GM23338 (cell line): Measurements from ENCODE around the gene KIRREL3. TPM values are rescaled to one million over a fixed set of nuclear protein-coding genes. Genes with fewer than 3 reads are reported as not detected.

Source experiments
- ATAC-seq: fragments of 200-7000 bp; cut with Tn5 transposase; 3 replicates; pipeline ENCODE4 v1.9.1; 2020
- DNase-seq: peaks from one replicate; pipeline ENCODE4 v3.0.0-alpha.2; 2015; ENCODE audit warnings: low spot score
- H2AFZ ChIP-seq: fragments of 200-600 bp; sonication (generic); 2 replicates; pipeline ENCODE4 v1.8.0; 2016; ENCODE audit warnings: antibody characterized with exemption, mild to moderate bottlenecking, moderate library complexity
- H3F3A ChIP-seq: fragments of 200-600 bp; sonication (generic); replicated peaks from 2 replicates; pipeline ENCODE4 v1.8.0; 2017; ENCODE audit warnings: antibody characterized with exemption, mixed run types, low read depth
- H3K27ac ChIP-seq: fragments of 200-600 bp; sonication (generic); 2 replicates; pipeline ENCODE4 v1.6.1; 2016; ENCODE audit warnings: low read depth
- H3K27me3 ChIP-seq: fragments of 200-600 bp; sonication (generic); 2 replicates; pipeline ENCODE4 v1.8.0; 2016; ENCODE audit warnings: mild to moderate bottlenecking, mixed run types, moderate library complexity; ENCODE audit not compliant: insufficient read depth
- H3K36me3 ChIP-seq: fragments of 200-600 bp; sonication (generic); 2 replicates; pipeline ENCODE4 v1.8.0; 2016; ENCODE audit warnings: mild to moderate bottlenecking; ENCODE audit not compliant: insufficient read depth
- H3K4me1 ChIP-seq: fragments of 200-600 bp; sonication (generic); 2 replicates; pipeline ENCODE4 v1.8.0; 2016; ENCODE audit warnings: mild to moderate bottlenecking, moderate library complexity; ENCODE audit not compliant: insufficient read depth
- H3K4me2 ChIP-seq: fragments of 200-600 bp; sonication (generic); 2 replicates; pipeline ENCODE4 v1.7.1; 2017; ENCODE audit warnings: mixed run types
- H3K4me3 ChIP-seq: fragments of 200-600 bp; sonication (generic); 2 replicates; pipeline ENCODE4 v1.6.1; 2016; ENCODE audit warnings: mixed run types
- H3K79me2 ChIP-seq: fragments of 200-600 bp; sonication (generic); replicated peaks from 2 replicates; pipeline ENCODE4 v1.8.0; 2017; ENCODE audit warnings: mild to moderate bottlenecking; ENCODE audit not compliant: insufficient read depth
- H3K9me2 ChIP-seq: fragments of 200-600 bp; sonication (generic); 2 replicates; pipeline ENCODE4 v1.8.0; 2017; ENCODE audit not compliant: insufficient read depth
- H4K20me1 ChIP-seq: fragments of 200-600 bp; sonication (generic); replicated peaks from 2 replicates; pipeline ENCODE4 v1.8.0; 2017; ENCODE audit warnings: mild to moderate bottlenecking; ENCODE audit not compliant: insufficient read depth
- H3K27ac Mint-ChIP-seq: 2 replicates; pipeline ENCODE4 v1.8.0; 2020; ENCODE audit warnings: inconsistent platforms, mild to moderate bottlenecking, moderate library complexity, mixed read lengths
- H3K27me3 Mint-ChIP-seq: 3 replicates; pipeline ENCODE4 v1.8.0; 2022; ENCODE audit warnings: low read depth, mild to moderate bottlenecking, moderate library complexity, mixed read lengths, inconsistent platforms; ENCODE audit not compliant: insufficient read depth, poor library complexity
- H3K36me3 Mint-ChIP-seq: 3 replicates; pipeline ENCODE4 v1.8.0; 2021; ENCODE audit warnings: low read depth, mild to moderate bottlenecking, inconsistent platforms, moderate library complexity, mixed read lengths
- H3K4me1 Mint-ChIP-seq: 3 replicates; pipeline ENCODE4 v1.8.0; 2020; ENCODE audit warnings: mild to moderate bottlenecking, inconsistent platforms, mixed read lengths
- H3K4me3 Mint-ChIP-seq: 3 replicates; pipeline ENCODE4 v1.8.0; 2021; ENCODE audit warnings: moderate library complexity, mild to moderate bottlenecking, inconsistent platforms, mixed read lengths
- H3K9me3 Mint-ChIP-seq: 3 replicates; pipeline ENCODE4 v1.8.0; 2020; ENCODE audit warnings: moderate library complexity, mild to moderate bottlenecking, inconsistent platforms, mixed read lengths
- CREB1 ChIP-seq: fragments of 250-450 bp; sonication (Bioruptor Pico); IDR thresholded peaks from 2 replicates; pipeline ENCODE4 v1.5.0; 2020; ENCODE audit warnings: low read depth, mild to moderate bottlenecking, moderate library complexity
- CTCF ChIP-seq, 2 experiments: fragments of 200-600 bp in 1 of 2; sonication (generic) in 1 of 2; conservative IDR thresholded peaks; 2 replicates each; pipeline versions ENCODE4 v1.5.1 to v1.6.1; 2016 to 2017; ENCODE audit warnings: antibody characterized with exemption in 2 of 2, low read depth in 2 of 2, mild to moderate bottlenecking in 2 of 2, moderate library complexity in 1 of 2
- ETS1 ChIP-seq: IDR thresholded peaks from 2 replicates; pipeline ENCODE4 v1.6.1; 2016; ENCODE audit warnings: antibody characterized with exemption
- EZH2 ChIP-seq: fragments of 200-600 bp; sonication (generic); IDR thresholded peaks from one replicate; pipeline ENCODE4 v1.8.0; 2017; ENCODE audit warnings: antibody characterized with exemption, mild to moderate bottlenecking, low read depth; ENCODE audit not compliant: unreplicated experiment
- EZH2phosphoT487 ChIP-seq: fragments of 200-600 bp; sonication (generic); IDR thresholded peaks from one replicate; pipeline ENCODE4 v1.8.1; 2018; ENCODE audit warnings: antibody characterized with exemption; ENCODE audit not compliant: unreplicated experiment
- JUNB ChIP-seq: IDR thresholded peaks from one replicate; pipeline ENCODE4 v1.6.1; 2016; ENCODE audit warnings: antibody characterized with exemption; ENCODE audit not compliant: unreplicated experiment
- NANOG ChIP-seq: IDR thresholded peaks from 2 replicates; pipeline ENCODE4 v1.6.1; 2016; ENCODE audit warnings: antibody characterized with exemption, borderline replicate concordance
- POLR2AphosphoS5 ChIP-seq: IDR thresholded peaks from 2 replicates; pipeline ENCODE4 v1.6.1; 2016; ENCODE audit warnings: antibody characterized with exemption, low read depth
- REST ChIP-seq: IDR thresholded peaks from one replicate; pipeline ENCODE4 v1.6.1; 2018; ENCODE audit warnings: antibody characterized with exemption; ENCODE audit not compliant: unreplicated experiment
- STAT1 ChIP-seq: IDR thresholded peaks from one replicate; pipeline ENCODE4 v1.6.1; 2016; ENCODE audit warnings: antibody characterized with exemption; ENCODE audit not compliant: unreplicated experiment
- ZNF114 ChIP-seq: fragments of 250-450 bp; sonication (Bioruptor Pico); IDR thresholded peaks from 2 replicates; pipeline ENCODE4 v1.5.0; 2020; ENCODE audit warnings: mild to moderate bottlenecking, moderate library complexity
- ZNF331 ChIP-seq: fragments of 250-450 bp; sonication (Bioruptor Pico); IDR thresholded peaks from 2 replicates; pipeline ENCODE4 v1.5.0; 2020; ENCODE audit warnings: low read depth, mild to moderate bottlenecking, moderate library complexity
- ZNF462 ChIP-seq: fragments of 250-450 bp; sonication (Bioruptor Pico); IDR thresholded peaks from 2 replicates; pipeline ENCODE4 v1.5.0; 2020; ENCODE audit warnings: mild to moderate bottlenecking, moderate library complexity
- polyA plus RNA-seq: library from polyadenylated mRNA; unstranded; fragments of >200 nt; fragmentation: Nextera tagmentation; extraction: Ambion mirVana; gene quantifications from 2 replicates; pipeline ENCODE4 v1.2.1, GENCODE V29; 2016
- total RNA-seq: library from RNA; depleted of rRNA; stranded (reverse); fragments of >200 nt; shearing (Covaris generic); gene quantifications from 2 replicates; pipeline ENCODE4 v1.2.3, GENCODE V29; 2014

Gene KIRREL3
- total and polyA plus RNA-seq, 2 experiments from 2014 or later, result 0.13 to 1.5 TPM

GRCh38 chr11:126615845-126616244 is 384.7 kb downstream of the KIRREL3 start:
- H3F3A ChIP-seq, result no peaks in the 10 kb centered on the region
- no peak overlapping the region for H3K27ac ChIP-seq
- H3K9me2 ChIP-seq, result peaks cover 6% of the 10 kb centered on the region
- TF ChIP-seq STAT1, result no peak
- no peak for TF ChIP-seq ZNF331 (CRISPR knock-in tag)
- no peak for TF ChIP-seq JUNB
- TF ChIP-seq CREB1, result no peak
- TF ChIP-seq POLR2AphosphoS5, result no peak
- TF ChIP-seq ETS1, result no peak
- no peak for TF ChIP-seq ZNF462 (CRISPR knock-in tag)
- no peak for TF ChIP-seq REST
- TF ChIP-seq EZH2phosphoT487, result no peak
- no peak for TF ChIP-seq EZH2
- TF ChIP-seq CTCF (conservative IDR thresholded peaks at IDR 0.05; ENCODE audit: low read depth in 2 of 2), result no peak
- no peak for TF ChIP-seq ZNF114 (CRISPR knock-in tag)
- TF ChIP-seq NANOG, result no peak
- no peak overlapping the region for H3K4me2 ChIP-seq
- DNase-seq (no peak), ATAC-seq (no peak)
- H3K4me1 Mint-ChIP-seq, result no peaks in the 10 kb centered on the region
- peaks cover 4% of the 10 kb centered on the region for H3K27me3 Mint-ChIP-seq
- H3K27me3 ChIP-seq, result no peaks in the 10 kb centered on the region
- H3K4me3 Mint-ChIP-seq, result no peak overlapping the region
- H3K9me3 Mint-ChIP-seq, result no peaks in the 10 kb centered on the region
- no peaks in the 10 kb centered on the region for H4K20me1 ChIP-seq
- no peaks in the 10 kb centered on the region for H3K4me1 ChIP-seq
- H3K79me2 ChIP-seq, result no peaks in the 10 kb centered on the region
- H3K4me3 ChIP-seq, result no peak overlapping the region
- no peaks in the 10 kb centered on the region for H3K36me3 Mint-ChIP-seq
- no peak overlapping the region for H2AFZ ChIP-seq
- no peak overlapping the region for H3K27ac Mint-ChIP-seq
- no peaks in the 10 kb centered on the region for H3K36me3 ChIP-seq
